GM23338 (cell line): ENCODE results near the gene C2orf68. TPM values are rescaled to one million over a fixed set of nuclear protein-coding genes. Genes with fewer than 3 reads are reported as not detected.

ENCODE experiments used
- ATAC-seq: fragments of 200-7000 bp; cut with Tn5 transposase; 3 replicates; pipeline ENCODE4 v1.9.1; 2020
- DNase-seq: peaks from one replicate; pipeline ENCODE4 v3.0.0-alpha.2; 2015; ENCODE audit warnings: low spot score
- H2AFZ ChIP-seq: fragments of 200-600 bp; sonication (generic); 2 replicates; pipeline ENCODE4 v1.8.0; 2016; ENCODE audit warnings: antibody characterized with exemption, mild to moderate bottlenecking, moderate library complexity
- H3F3A ChIP-seq: fragments of 200-600 bp; sonication (generic); replicated peaks from 2 replicates; pipeline ENCODE4 v1.8.0; 2017; ENCODE audit warnings: antibody characterized with exemption, mixed run types, low read depth
- H3K27ac ChIP-seq: fragments of 200-600 bp; sonication (generic); 2 replicates; pipeline ENCODE4 v1.6.1; 2016; ENCODE audit warnings: low read depth
- H3K27me3 ChIP-seq: fragments of 200-600 bp; sonication (generic); 2 replicates; pipeline ENCODE4 v1.8.0; 2016; ENCODE audit warnings: mild to moderate bottlenecking, mixed run types, moderate library complexity; ENCODE audit not compliant: insufficient read depth
- H3K36me3 ChIP-seq: fragments of 200-600 bp; sonication (generic); 2 replicates; pipeline ENCODE4 v1.8.0; 2016; ENCODE audit warnings: mild to moderate bottlenecking; ENCODE audit not compliant: insufficient read depth
- H3K4me1 ChIP-seq: fragments of 200-600 bp; sonication (generic); 2 replicates; pipeline ENCODE4 v1.8.0; 2016; ENCODE audit warnings: mild to moderate bottlenecking, moderate library complexity; ENCODE audit not compliant: insufficient read depth
- H3K4me2 ChIP-seq: fragments of 200-600 bp; sonication (generic); 2 replicates; pipeline ENCODE4 v1.7.1; 2017; ENCODE audit warnings: mixed run types
- H3K4me3 ChIP-seq: fragments of 200-600 bp; sonication (generic); 2 replicates; pipeline ENCODE4 v1.6.1; 2016; ENCODE audit warnings: mixed run types
- H3K79me2 ChIP-seq: fragments of 200-600 bp; sonication (generic); replicated peaks from 2 replicates; pipeline ENCODE4 v1.8.0; 2017; ENCODE audit warnings: mild to moderate bottlenecking; ENCODE audit not compliant: insufficient read depth
- H3K9me2 ChIP-seq: fragments of 200-600 bp; sonication (generic); 2 replicates; pipeline ENCODE4 v1.8.0; 2017; ENCODE audit not compliant: insufficient read depth
- H4K20me1 ChIP-seq: fragments of 200-600 bp; sonication (generic); replicated peaks from 2 replicates; pipeline ENCODE4 v1.8.0; 2017; ENCODE audit warnings: mild to moderate bottlenecking; ENCODE audit not compliant: insufficient read depth
- H3K27ac Mint-ChIP-seq: 2 replicates; pipeline ENCODE4 v1.8.0; 2020; ENCODE audit warnings: inconsistent platforms, mild to moderate bottlenecking, moderate library complexity, mixed read lengths
- H3K27me3 Mint-ChIP-seq: 3 replicates; pipeline ENCODE4 v1.8.0; 2022; ENCODE audit warnings: low read depth, mild to moderate bottlenecking, moderate library complexity, mixed read lengths, inconsistent platforms; ENCODE audit not compliant: insufficient read depth, poor library complexity
- H3K36me3 Mint-ChIP-seq: 3 replicates; pipeline ENCODE4 v1.8.0; 2021; ENCODE audit warnings: low read depth, mild to moderate bottlenecking, inconsistent platforms, moderate library complexity, mixed read lengths
- H3K4me1 Mint-ChIP-seq: 3 replicates; pipeline ENCODE4 v1.8.0; 2020; ENCODE audit warnings: mild to moderate bottlenecking, inconsistent platforms, mixed read lengths
- H3K4me3 Mint-ChIP-seq: 3 replicates; pipeline ENCODE4 v1.8.0; 2021; ENCODE audit warnings: moderate library complexity, mild to moderate bottlenecking, inconsistent platforms, mixed read lengths
- H3K9me3 Mint-ChIP-seq: 3 replicates; pipeline ENCODE4 v1.8.0; 2020; ENCODE audit warnings: moderate library complexity, mild to moderate bottlenecking, inconsistent platforms, mixed read lengths
- CREB1 ChIP-seq: fragments of 250-450 bp; sonication (Bioruptor Pico); IDR thresholded peaks from 2 replicates; pipeline ENCODE4 v1.5.0; 2020; ENCODE audit warnings: low read depth, mild to moderate bottlenecking, moderate library complexity
- EZH2 ChIP-seq: fragments of 200-600 bp; sonication (generic); IDR thresholded peaks from one replicate; pipeline ENCODE4 v1.8.0; 2017; ENCODE audit warnings: antibody characterized with exemption, mild to moderate bottlenecking, low read depth; ENCODE audit not compliant: unreplicated experiment
- EZH2phosphoT487 ChIP-seq: fragments of 200-600 bp; sonication (generic); IDR thresholded peaks from one replicate; pipeline ENCODE4 v1.8.1; 2018; ENCODE audit warnings: antibody characterized with exemption; ENCODE audit not compliant: unreplicated experiment
- JUNB ChIP-seq: IDR thresholded peaks from one replicate; pipeline ENCODE4 v1.6.1; 2016; ENCODE audit warnings: antibody characterized with exemption; ENCODE audit not compliant: unreplicated experiment
- NANOG ChIP-seq: IDR thresholded peaks from 2 replicates; pipeline ENCODE4 v1.6.1; 2016; ENCODE audit warnings: antibody characterized with exemption, borderline replicate concordance
- POLR2AphosphoS5 ChIP-seq: IDR thresholded peaks from 2 replicates; pipeline ENCODE4 v1.6.1; 2016; ENCODE audit warnings: antibody characterized with exemption, low read depth
- REST ChIP-seq: IDR thresholded peaks from one replicate; pipeline ENCODE4 v1.6.1; 2018; ENCODE audit warnings: antibody characterized with exemption; ENCODE audit not compliant: unreplicated experiment
- STAT1 ChIP-seq: IDR thresholded peaks from one replicate; pipeline ENCODE4 v1.6.1; 2016; ENCODE audit warnings: antibody characterized with exemption; ENCODE audit not compliant: unreplicated experiment
- ZNF114 ChIP-seq: fragments of 250-450 bp; sonication (Bioruptor Pico); IDR thresholded peaks from 2 replicates; pipeline ENCODE4 v1.5.0; 2020; ENCODE audit warnings: mild to moderate bottlenecking, moderate library complexity
- ZNF331 ChIP-seq: fragments of 250-450 bp; sonication (Bioruptor Pico); IDR thresholded peaks from 2 replicates; pipeline ENCODE4 v1.5.0; 2020; ENCODE audit warnings: low read depth, mild to moderate bottlenecking, moderate library complexity
- ZNF462 ChIP-seq: fragments of 250-450 bp; sonication (Bioruptor Pico); IDR thresholded peaks from 2 replicates; pipeline ENCODE4 v1.5.0; 2020; ENCODE audit warnings: mild to moderate bottlenecking, moderate library complexity
- polyA plus RNA-seq: library from polyadenylated mRNA; unstranded; fragments of >200 nt; fragmentation: Nextera tagmentation; extraction: Ambion mirVana; gene quantifications from 2 replicates; pipeline ENCODE4 v1.2.1, GENCODE V29; 2016
- total RNA-seq: library from RNA; depleted of rRNA; stranded (reverse); fragments of >200 nt; shearing (Covaris generic); gene quantifications from 2 replicates; pipeline ENCODE4 v1.2.3, GENCODE V29; 2014
- TF ChIP-seq, protein P1 (sequence below), 2 experiments: fragments of 200-600 bp in 1 of 2; sonication (generic) in 1 of 2; conservative IDR thresholded peaks; 2 replicates each; pipeline versions ENCODE4 v1.5.1 to v1.6.1; 2016 to 2017; ENCODE audit warnings: antibody characterized with exemption in 2 of 2, low read depth in 2 of 2, mild to moderate bottlenecking in 2 of 2, moderate library complexity in 1 of 2
- TF ChIP-seq, protein P2 (sequence below): IDR thresholded peaks from 2 replicates; pipeline ENCODE4 v1.6.1; 2016; ENCODE audit warnings: antibody characterized with exemption

C2orf68 gene
- total and polyA plus RNA-seq, 2 experiments from 2014 or later: 26.8 to 76.4 TPM

DNA sequence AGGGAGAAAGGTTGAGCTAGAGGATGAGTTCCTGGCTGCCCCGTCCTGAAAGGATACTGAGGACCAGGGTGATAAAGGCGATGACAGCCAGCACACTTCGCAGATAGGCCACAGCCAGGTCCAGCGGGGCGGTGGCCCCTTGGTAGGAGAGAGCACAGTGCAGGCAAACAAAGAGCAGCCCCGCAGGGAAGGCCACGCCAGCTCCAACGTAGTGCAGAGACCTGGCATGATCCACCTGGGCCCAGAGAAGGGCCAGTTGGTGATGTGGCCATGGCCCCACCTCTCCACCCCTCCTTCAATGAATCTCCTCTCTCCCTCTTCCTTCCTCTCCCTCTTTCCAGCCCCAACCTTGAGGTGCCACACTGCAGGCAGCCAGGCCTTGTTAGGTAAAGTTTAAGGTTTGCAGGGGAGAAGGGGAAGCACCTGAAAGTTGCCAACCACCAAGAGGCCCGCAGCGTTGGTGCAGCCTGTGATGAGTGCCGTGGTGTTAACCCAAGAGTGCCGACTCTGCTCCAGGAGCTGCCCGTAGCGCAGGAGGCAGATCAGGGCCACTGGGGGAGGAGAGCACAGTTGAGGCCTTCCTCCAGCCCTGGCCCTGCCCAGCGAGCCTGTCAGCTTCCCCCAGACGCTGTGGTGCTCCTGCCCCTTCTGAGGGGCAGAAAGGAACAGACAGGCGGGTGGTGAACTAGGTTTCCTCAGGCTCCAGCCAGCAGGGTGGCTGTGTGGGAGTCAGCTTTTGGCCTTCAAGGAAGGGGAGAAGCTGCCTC lies 12.2 kb downstream of the C2orf68 start:
- H3K4me1 ChIP-seq: peaks cover 9% of the 10 kb centered on the region
- peaks cover 8% of the 10 kb centered on the region; the same call in 1 of the 2 replicates for H4K20me1 ChIP-seq
- H2AFZ ChIP-seq: no peak overlapping the region
- H3K27ac Mint-ChIP-seq: no peak overlapping the region
- peaks cover 27% of the 10 kb centered on the region for H3K79me2 ChIP-seq
- H3F3A ChIP-seq: 0 out of 2 replicates have a peak, but pooled peaks cover under 1% of the 10 kb centered on the region
- ATAC-seq (no peak), DNase-seq (no peak)
- peaks cover 30% of the 10 kb centered on the region for H3K27me3 Mint-ChIP-seq
- H3K9me3 Mint-ChIP-seq: peaks cover 3% of the 10 kb centered on the region; the same call in 1 of the 3 replicates
- H3K9me2 ChIP-seq: no peaks in the 10 kb centered on the region
- no peak overlapping the region for H3K27ac ChIP-seq
- H3K27me3 ChIP-seq: no peaks in the 10 kb centered on the region
- peaks cover 9% of the 10 kb centered on the region for H3K4me1 Mint-ChIP-seq
- no peak overlapping the region for H3K4me3 ChIP-seq
- H3K36me3 Mint-ChIP-seq: peaks cover 10% of the 10 kb centered on the region; the same call in 1 of the 3 replicates
- H3K4me2 ChIP-seq: no peak overlapping the region
- no peak overlapping the region for H3K4me3 Mint-ChIP-seq
- TF ChIP-seq JUNB (no peak), EZH2 (no peak), CREB1 (no peak), POLR2AphosphoS5 (no peak), ZNF114 (no peak), ZNF462 (CRISPR knock-in tag) (no peak), STAT1 (no peak), NANOG (no peak), ZNF331 (CRISPR knock-in tag) (no peak), EZH2phosphoT487 (no peak), REST (no peak)
- TF ChIP-seq, protein P1, sequence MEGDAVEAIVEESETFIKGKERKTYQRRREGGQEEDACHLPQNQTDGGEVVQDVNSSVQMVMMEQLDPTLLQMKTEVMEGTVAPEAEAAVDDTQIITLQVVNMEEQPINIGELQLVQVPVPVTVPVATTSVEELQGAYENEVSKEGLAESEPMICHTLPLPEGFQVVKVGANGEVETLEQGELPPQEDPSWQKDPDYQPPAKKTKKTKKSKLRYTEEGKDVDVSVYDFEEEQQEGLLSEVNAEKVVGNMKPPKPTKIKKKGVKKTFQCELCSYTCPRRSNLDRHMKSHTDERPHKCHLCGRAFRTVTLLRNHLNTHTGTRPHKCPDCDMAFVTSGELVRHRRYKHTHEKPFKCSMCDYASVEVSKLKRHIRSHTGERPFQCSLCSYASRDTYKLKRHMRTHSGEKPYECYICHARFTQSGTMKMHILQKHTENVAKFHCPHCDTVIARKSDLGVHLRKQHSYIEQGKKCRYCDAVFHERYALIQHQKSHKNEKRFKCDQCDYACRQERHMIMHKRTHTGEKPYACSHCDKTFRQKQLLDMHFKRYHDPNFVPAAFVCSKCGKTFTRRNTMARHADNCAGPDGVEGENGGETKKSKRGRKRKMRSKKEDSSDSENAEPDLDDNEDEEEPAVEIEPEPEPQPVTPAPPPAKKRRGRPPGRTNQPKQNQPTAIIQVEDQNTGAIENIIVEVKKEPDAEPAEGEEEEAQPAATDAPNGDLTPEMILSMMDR (conservative IDR thresholded peaks at IDR 0.05; ENCODE audit: low read depth in 2 of 2): no peak
- TF ChIP-seq, protein P2, sequence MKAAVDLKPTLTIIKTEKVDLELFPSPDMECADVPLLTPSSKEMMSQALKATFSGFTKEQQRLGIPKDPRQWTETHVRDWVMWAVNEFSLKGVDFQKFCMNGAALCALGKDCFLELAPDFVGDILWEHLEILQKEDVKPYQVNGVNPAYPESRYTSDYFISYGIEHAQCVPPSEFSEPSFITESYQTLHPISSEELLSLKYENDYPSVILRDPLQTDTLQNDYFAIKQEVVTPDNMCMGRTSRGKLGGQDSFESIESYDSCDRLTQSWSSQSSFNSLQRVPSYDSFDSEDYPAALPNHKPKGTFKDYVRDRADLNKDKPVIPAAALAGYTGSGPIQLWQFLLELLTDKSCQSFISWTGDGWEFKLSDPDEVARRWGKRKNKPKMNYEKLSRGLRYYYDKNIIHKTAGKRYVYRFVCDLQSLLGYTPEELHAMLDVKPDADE: no peak
- no peaks in the 10 kb centered on the region; the same call in 1 of the 2 replicates for H3K36me3 ChIP-seq
